Gastroesophageal sphincter (tissue), 4 donors: ENCODE results near the gene SMPD2. TPM values are rescaled to one million over a fixed set of nuclear protein-coding genes. Genes with fewer than 3 reads are reported as not detected.

Experiments
- ATAC-seq: fragments of 150-250 bp; one replicate; pipeline ENCODE4 v1.9.1; 2016; ENCODE audit warnings: mild to moderate bottlenecking, moderate library complexity
- H3K27ac ChIP-seq, 4 donors: fragments of 200-600 bp; sonication (generic) in 3 of 4; 1 replicate in 3 of 4; 2 replicates in 1 of 4; pipeline ENCODE4 v1.5.1; 2016 to 2019
- H3K27me3 ChIP-seq: fragments of 200-600 bp; sonication (generic); one replicate; pipeline ENCODE4 v1.5.1; 2019
- H3K36me3 ChIP-seq, 2 donors: fragments of 200-600 bp; sonication (generic); one replicate each; pipeline ENCODE4 v1.5.1; 2019; ENCODE audit warnings: control low read depth in 1 of 2
- H3K4me1 ChIP-seq, 3 donors: fragments of 200-600 bp; sonication (generic); 1 replicate in 2 of 3; 2 replicates in 1 of 3; pipeline ENCODE4 v1.5.1; 2016 to 2019; ENCODE audit warnings: control low read depth in 2 of 3
- H3K4me3 ChIP-seq, 2 donors: fragments of 200-600 bp; sonication (generic); one replicate each; pipeline ENCODE4 v1.5.1; 2019; ENCODE audit warnings: mild to moderate bottlenecking in 1 of 2, moderate library complexity in 1 of 2
- H3K9me3 ChIP-seq, 3 donors: fragments of 200-600 bp; sonication (generic); one replicate each; pipeline ENCODE4 v1.5.1; 2017 to 2019; ENCODE audit warnings: control low read depth in 2 of 3
- CTCF ChIP-seq, 4 experiments: fragments of 200-600 bp in 2 of 4; fragments of 450-650 bp in 2 of 4; sonication (generic) in 1 of 4; IDR thresholded peaks; one replicate each; pipeline ENCODE4 v1.5.1; 2017 to 2019; ENCODE audit warnings: antibody characterized with exemption in 4 of 4, mild to moderate bottlenecking in 2 of 4, moderate library complexity in 2 of 4
- EP300 ChIP-seq: sonication (generic); formaldehyde crosslinking; IDR thresholded peaks from one replicate; pipeline ENCODE4 v1.6.1; 2017; ENCODE audit warnings: antibody characterized with exemption, mild to moderate bottlenecking
- POLR2A ChIP-seq, 2 donors: fragments of 450-650 bp; IDR thresholded peaks; one replicate each; pipeline ENCODE4 v1.6.1; 2017; ENCODE audit warnings: antibody characterized with exemption in 2 of 2, mild to moderate bottlenecking in 2 of 2, moderate library complexity in 1 of 2
- POLR2AphosphoS5 ChIP-seq: sonication (generic); formaldehyde crosslinking; IDR thresholded peaks from one replicate; pipeline ENCODE4 v1.6.1; 2017; ENCODE audit warnings: antibody characterized with exemption
- WGBS, 2 donors: methylation state at CpG; one replicate each; pipeline ENCODE4 v1.1.5; 2018; ENCODE audit warnings: low coverage in 1 of 2; 5-methylcytosine and 5-hydroxymethylcytosine counted together
- total RNA-seq, 4 donors: library from RNA; depleted of rRNA; stranded (reverse); fragments of >200 nt; gene quantifications; one replicate each; pipeline ENCODE4 v1.1.0, GENCODE V29; 2016

SMPD2 gene
- total RNA-seq, 4 donors from 2014 or later: 3.5 to 7.5 (median 6.4) TPM

- Histone ChIP-seq H3K4me1 (no peaks in the 10 kb centered on the region), H3K4me3 (no peak overlapping the region), H3K9me3 (no peaks in the 10 kb centered on the region), H3K27me3 (no peaks in the 10 kb centered on the region), H3K27ac (no peak overlapping the region), H3K36me3 (no peaks in the 10 kb centered on the region)
- no peak for TF ChIP-seq CTCF (IDR thresholded peaks at IDR 0.05)
- TF ChIP-seq EP300: no peak
- TF ChIP-seq POLR2AphosphoS5: no peak
- no peak for TF ChIP-seq POLR2A (IDR thresholded peaks at IDR 0.05)
- 47 to 72% methylated on average over 5 of the region's 5 CpGs for WGBS, 2 donors
- ATAC-seq: no peak
Observed at GRCh38 chr6:109491207-109491938, 50.8 kb downstream of the SMPD2 start.

Other genes starting within 250 kb of the SMPD2 start
- 100 to 1,000 TPM in 3 of 4 donors, 10 to 100 TPM in 1; 87.2 to 198 (median 166) TPM for gene CD164, start 58.3 kb upstream of the SMPD2 start, total RNA-seq
- 1 to 10 TPM; 1.9 to 9.0 (median 2.5) TPM for gene PPIL6, start 96 bp upstream of the SMPD2 start, total RNA-seq
- gene MICAL1, start 15.0 kb downstream of the SMPD2 start, total RNA-seq: 10 to 100 TPM; 13.6 to 26.8 (median 20.9) TPM
- 1 to 10 TPM; 6.2 to 8.9 (median 7.0) TPM for gene ZBTB24, start 42.5 kb downstream of the SMPD2 start, total RNA-seq